Measurements from ENCODE around the gene SMIM7.

SMIM7 gene

GRCh38 chr19:16621165-16621800 is 38.7 kb downstream of the SMIM7 start:
- DNase-seq (ENCODE audit: low spot score) = no peak

- no peak for DNase-seq (ENCODE audit: low spot score)
Measured at GRCh38 chr19:16620584-16620983, 39.4 kb downstream of the SMIM7 start.

GRCh38 chr19:16620018-16620417 is 39.9 kb downstream of the SMIM7 start:
- DNase-seq (ENCODE audit: low spot score) = no peak

GRCh38 chr19:16619457-16619856 is 40.5 kb downstream of the SMIM7 start:
- no peak for DNase-seq (ENCODE audit: low spot score)

GRCh38 chr19:16618248-16618647 is 41.7 kb downstream of the SMIM7 start:
- DNase-seq (ENCODE audit: low spot score) = no peak

- DNase-seq (ENCODE audit: low spot score) = no peak
Measured at GRCh38 chr19:16615808-16616207, 44.1 kb downstream of the SMIM7 start.

GRCh38 chr19:16614941-16615340 is 45.0 kb downstream of the SMIM7 start:
- DNase-seq (ENCODE audit: low spot score) = peak; percentile 18

- no peak for DNase-seq (ENCODE audit: low spot score)
Measured at GRCh38 chr19:16613841-16614240, 46.1 kb downstream of the SMIM7 start.

GRCh38 chr19:16612636-16613035 is 47.3 kb downstream of the SMIM7 start:
- DNase-seq (ENCODE audit: low spot score) = no peak

- DNase-seq (ENCODE audit: low spot score) = no peak
Measured at GRCh38 chr19:16611121-16611520, 48.8 kb downstream of the SMIM7 start.

GRCh38 chr19:16609511-16610200 is 50.3 kb downstream of the SMIM7 start:
- DNase-seq (ENCODE audit: low spot score) = no peak

GRCh38 chr19:16608290-16608739 is 51.6 kb downstream of the SMIM7 start:
- no peak for DNase-seq (ENCODE audit: low spot score)

GRCh38 chr19:16607819-16608218 is 52.1 kb downstream of the SMIM7 start:
- DNase-seq (ENCODE audit: low spot score) = no peak

GRCh38 chr19:16605553-16605994 is 54.4 kb downstream of the SMIM7 start:
- no peak for DNase-seq (ENCODE audit: low spot score)

GRCh38 chr19:16605115-16605514 is 54.8 kb downstream of the SMIM7 start:
- no peak for DNase-seq (ENCODE audit: low spot score)

GRCh38 chr19:16604615-16605014 is 55.3 kb downstream of the SMIM7 start:
- DNase-seq (ENCODE audit: low spot score) = no peak

GRCh38 chr19:16603090-16603489 is 56.9 kb downstream of the SMIM7 start:
- no peak for DNase-seq (ENCODE audit: low spot score)

- DNase-seq (ENCODE audit: low spot score) = no peak
Measured at GRCh38 chr19:16601378-16602052, 58.4 kb downstream of the SMIM7 start.

GRCh38 chr19:16600824-16601223 is 59.1 kb downstream of the SMIM7 start:
- DNase-seq (ENCODE audit: low spot score) = no peak

- no peak for DNase-seq (ENCODE audit: low spot score)
Measured at GRCh38 chr19:16599655-16600346, 60.1 kb downstream of the SMIM7 start.

GRCh38 chr19:16598848-16599247 is 61.1 kb downstream of the SMIM7 start:
- no peak for DNase-seq (ENCODE audit: low spot score)

GRCh38 chr19:16596399-16596798 is 63.5 kb downstream of the SMIM7 start:
- DNase-seq (ENCODE audit: low spot score) = no peak

Measured in COLO829 (cell line).